GM21723 (cell line): Measurements from ENCODE around the gene ABCD2.
"Not testable (repeated sequence)": the region's sequence is repeated elsewhere in the genome, so short reads cannot be mapped to it uniquely, and the experiment has no call there.

ENCODE experiments used
- ATAC-seq: cut with Tn5 transposase; IDR thresholded peaks from one replicate; pipeline ENCODE4 v1.9.1; 2021; ENCODE audit warnings: mild to moderate bottlenecking, moderate library complexity; ENCODE audit not compliant: unreplicated experiment

The ABCD2 gene

GRCh38 chr12:39541471-39541870, 78.1 kb downstream of the ABCD2 start:
- ATAC-seq: no peak

GRCh38 chr12:39538679-39539104, 80.9 kb downstream of the ABCD2 start:
- ATAC-seq: no peak

- no peak for ATAC-seq
These were observed 85.7 kb downstream of the ABCD2 start for GRCh38 chr12:39533951-39534350.

GRCh38 chr12:39532448-39532847, 87.2 kb downstream of the ABCD2 start:
- no peak for ATAC-seq

- no peak for ATAC-seq
These were observed 92.6 kb downstream of the ABCD2 start for GRCh38 chr12:39526974-39527373.

GRCh38 chr12:39522167-39522566, 97.4 kb downstream of the ABCD2 start:
- ATAC-seq: not testable (repeated sequence)

- ATAC-seq: no peak
These were observed 109.6 kb downstream of the ABCD2 start for GRCh38 chr12:39510001-39510400.

GRCh38 chr12:39505554-39505953, 114.0 kb downstream of the ABCD2 start:
- no peak for ATAC-seq

- ATAC-seq: no peak
These were observed 114.6 kb downstream of the ABCD2 start for GRCh38 chr12:39505023-39505422.

- no peak for ATAC-seq
These were observed 116.2 kb downstream of the ABCD2 start for GRCh38 chr12:39503439-39503838.

- ATAC-seq: no peak
These were observed 116.9 kb downstream of the ABCD2 start for GRCh38 chr12:39502726-39503125.
